GF-D8 (cell line): ENCODE results near the gene CER1.
A peak's percentile ranks its signal among the peaks of the same experiment; 100 is the strongest.

ENCODE experiments used
- DNase-seq: peaks from one replicate; lab custom pipeline; 2025; lab: John Stamatoyannopoulos, UW

CER1 gene

GRCh38 chr9:14722391-14723035 is at the start of gene CER1:
Gene CER1 (minus strand): TSS chr9:14722733. CDS start chr9:14722672, 61 bp downstream.
- no peak for DNase-seq

GRCh38 chr9:14770592-14770991 is 48.1 kb upstream of the CER1 start:
- DNase-seq, result no peak

- DNase-seq, result peak; percentile 11
Measured at GRCh38 chr9:14769230-14769571, 46.7 kb upstream of the CER1 start.

- DNase-seq, result peak; percentile 2
Measured at GRCh38 chr9:14768405-14769229, 46.1 kb upstream of the CER1 start.

- DNase-seq, result no peak
Measured at GRCh38 chr9:14766299-14766698, 43.8 kb upstream of the CER1 start.

GRCh38 chr9:14761584-14761983 is 39.1 kb upstream of the CER1 start:
- no peak for DNase-seq

GRCh38 chr9:14760060-14760459 is 37.5 kb upstream of the CER1 start:
- no peak for DNase-seq

- DNase-seq, result no peak
Measured at GRCh38 chr9:14756291-14756690, 33.8 kb upstream of the CER1 start.

GRCh38 chr9:14752871-14753270 is 30.3 kb upstream of the CER1 start:
- no peak for DNase-seq

GRCh38 chr9:14752271-14752670 is 29.7 kb upstream of the CER1 start:
- DNase-seq, result no peak

GRCh38 chr9:14750821-14751220 is 28.3 kb upstream of the CER1 start:
- no peak for DNase-seq

GRCh38 chr9:14749741-14750211 is 27.2 kb upstream of the CER1 start:
- DNase-seq, result no peak

- DNase-seq, result no peak
Measured at GRCh38 chr9:14748373-14748772, 25.8 kb upstream of the CER1 start.

GRCh38 chr9:14747111-14747510 is 24.6 kb upstream of the CER1 start:
- no peak for DNase-seq

GRCh38 chr9:14746626-14747025 is 24.1 kb upstream of the CER1 start:
- no peak for DNase-seq

GRCh38 chr9:14744768-14745167 is 22.2 kb upstream of the CER1 start:
- DNase-seq, result no peak

GRCh38 chr9:14741369-14741768 is 18.8 kb upstream of the CER1 start:
- DNase-seq, result no peak

- DNase-seq, result no peak
Measured at GRCh38 chr9:14733133-14733532, 10.6 kb upstream of the CER1 start.

- no peak for DNase-seq
Measured at GRCh38 chr9:14731294-14731981, 8.9 kb upstream of the CER1 start.

- DNase-seq, result no peak
Measured at GRCh38 chr9:14730461-14730898, 7.9 kb upstream of the CER1 start.

GRCh38 chr9:14723301-14723700 is 768 bp upstream of the CER1 start:
- DNase-seq, result no peak

- no peak for DNase-seq
Measured at GRCh38 chr9:14719231-14719923, 3.2 kb downstream of the CER1 start.
